ENCODE measurements around the gene UQCR11.

The UQCR11 gene

GRCh38 chr19:1634242-1634937 lies 29.1 kb upstream of the UQCR11 start:
- no peak for DNase-seq

DNA sequence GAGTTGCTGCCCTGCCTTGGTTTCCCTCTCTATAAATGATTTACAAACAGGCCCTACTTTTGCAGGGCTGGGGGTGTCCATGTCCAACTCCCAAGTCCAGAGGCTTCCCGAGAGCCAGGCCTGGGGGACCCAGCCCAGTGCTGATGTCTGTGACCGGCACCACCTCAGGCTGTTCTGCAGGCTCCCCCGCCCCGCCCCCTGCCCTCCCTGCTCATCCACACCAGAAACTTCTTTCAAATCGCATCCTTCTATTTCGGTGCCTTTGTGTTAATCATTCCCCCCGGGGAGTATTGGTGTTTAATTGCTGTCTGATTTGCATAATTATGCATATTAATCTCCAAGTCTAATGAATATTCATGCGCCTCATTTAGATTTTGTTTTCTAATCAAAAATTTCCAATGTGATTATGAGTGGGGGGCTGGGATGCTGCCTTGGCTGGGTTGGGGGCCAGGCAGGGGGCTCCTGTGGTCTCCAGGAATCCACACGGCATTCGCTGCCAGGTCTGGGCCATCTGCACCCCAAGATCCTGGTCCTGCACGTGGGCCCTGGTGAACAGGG lies 28.1 kb upstream of the UQCR11 start:
- DNase-seq, result no peak

GRCh38 chr19:1632462-1633268 lies 27.4 kb upstream of the UQCR11 start:
- no peak for DNase-seq

DNA sequence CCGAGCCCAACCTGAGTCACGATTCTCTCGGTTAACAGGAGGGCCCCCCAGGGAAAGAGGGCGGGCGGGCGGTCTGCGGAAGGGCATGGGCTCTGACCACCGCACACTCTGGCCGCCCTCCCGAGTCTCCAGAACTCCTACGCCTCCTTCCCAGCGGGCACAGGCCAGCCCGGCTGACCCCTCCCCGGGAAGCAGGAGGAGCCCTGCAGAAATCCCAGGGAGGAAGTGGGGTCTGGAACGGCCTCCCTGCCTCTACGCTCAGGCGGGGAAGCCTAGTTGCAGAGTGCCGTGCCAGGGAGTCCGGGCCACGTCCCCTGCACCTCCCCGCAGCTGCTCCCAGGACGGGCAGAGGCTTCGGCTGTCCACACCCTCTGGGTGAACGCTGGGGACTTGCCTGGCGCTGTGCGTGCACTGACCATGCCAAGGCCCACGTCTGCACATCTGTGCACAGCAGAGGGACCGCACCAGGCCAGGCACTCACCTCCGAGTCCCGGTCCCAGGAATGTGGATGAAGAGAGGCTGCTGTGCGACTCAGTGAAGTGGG lies 26.4 kb upstream of the UQCR11 start:
- no peak for DNase-seq

- DNase-seq, result no peak
Measured at GRCh38 chr19:1630811-1631210, 25.5 kb upstream of the UQCR11 start.

DNA sequence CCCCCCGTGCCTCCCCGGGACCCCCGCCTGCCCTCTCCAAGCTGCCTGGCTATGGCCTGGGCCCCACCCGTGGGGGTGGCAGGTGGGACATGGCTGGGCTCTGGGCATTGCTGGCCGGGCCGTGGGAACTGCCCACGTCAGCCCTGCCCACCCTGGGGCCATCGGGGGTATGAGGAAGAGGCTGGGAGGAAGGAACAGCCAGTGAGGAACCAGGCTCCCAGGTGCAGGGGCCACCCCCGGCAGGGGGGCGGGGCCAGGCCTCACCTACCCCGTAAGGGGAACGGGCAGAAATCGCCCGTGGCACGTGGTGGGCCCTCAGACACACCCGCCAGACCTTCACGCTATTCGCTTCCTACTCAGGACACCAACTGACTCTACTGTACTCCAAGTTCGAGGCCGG lies 24.8 kb upstream of the UQCR11 start:
- DNase-seq, result no peak

DNA sequence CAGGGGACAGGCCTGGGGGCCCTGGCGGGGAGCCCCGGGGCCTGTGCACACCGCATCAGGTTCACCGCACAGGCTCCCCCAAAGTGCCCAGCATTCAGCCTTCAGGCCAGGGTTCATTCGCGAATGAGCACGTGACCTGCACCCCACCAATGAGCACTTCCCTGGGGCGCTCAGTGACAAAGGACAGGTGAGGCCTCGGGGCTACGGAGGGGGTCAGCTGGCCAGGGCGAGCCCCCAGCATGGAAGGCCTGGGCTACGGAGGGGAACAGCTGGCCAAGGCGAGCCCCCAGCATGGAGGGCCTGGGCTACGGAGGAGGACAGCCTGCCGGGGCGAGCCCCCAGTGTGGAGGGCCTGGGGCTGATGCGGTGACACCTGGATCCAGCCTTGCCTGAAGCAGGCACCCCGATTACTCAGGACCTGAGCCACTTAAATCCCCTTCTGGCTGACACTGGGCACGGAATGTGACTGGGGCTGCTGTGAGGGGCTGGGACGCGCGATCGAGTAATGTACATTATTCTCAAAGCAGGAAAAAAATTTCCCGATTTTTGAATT lies 24.1 kb upstream of the UQCR11 start:
- no peak for DNase-seq

DNA sequence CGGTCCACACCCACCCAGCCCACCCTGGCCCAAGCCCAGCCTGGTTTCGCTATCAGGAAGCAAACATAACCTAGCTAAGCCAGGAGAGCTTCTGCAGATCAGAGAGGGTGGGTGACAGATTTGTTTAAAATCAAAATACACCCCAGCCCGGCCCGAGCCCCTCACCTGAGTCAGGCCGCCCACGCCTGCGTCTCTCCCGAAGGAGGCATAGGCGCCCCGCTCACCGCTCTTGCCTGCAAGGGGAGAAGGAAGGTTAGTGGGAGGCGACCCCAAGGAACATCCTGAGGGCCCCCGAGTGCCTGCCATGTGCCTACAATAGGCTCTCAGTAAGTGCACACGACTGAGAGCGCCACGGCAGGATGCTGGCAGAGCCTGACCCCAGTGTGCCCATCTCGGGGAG lies 21.9 kb upstream of the UQCR11 start:
- no peak for DNase-seq

- DNase-seq, result no peak
Measured at GRCh38 chr19:1626417-1627010, 21.3 kb upstream of the UQCR11 start.

GRCh38 chr19:1624458-1624857 lies 19.2 kb upstream of the UQCR11 start:
- no peak for DNase-seq

DNA sequence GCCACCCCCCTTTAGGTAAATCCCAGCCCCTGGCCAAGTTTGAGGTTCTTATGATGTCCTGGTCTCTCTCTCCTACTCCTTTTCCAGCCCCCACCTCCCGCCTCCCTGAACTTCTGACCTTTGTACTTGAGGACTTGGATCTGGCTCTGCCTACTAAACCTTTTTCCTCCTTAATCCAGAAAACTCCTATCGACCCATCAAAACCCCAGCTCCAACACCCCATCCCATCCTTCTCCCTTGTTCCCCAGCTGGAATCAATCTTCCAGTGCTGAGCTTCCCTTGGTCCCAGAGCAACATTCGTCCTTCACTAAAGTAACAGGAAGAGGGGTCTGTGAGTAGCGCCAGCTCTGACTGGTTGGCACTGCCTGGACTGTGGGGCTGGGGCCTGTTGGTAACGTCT lies 17.3 kb upstream of the UQCR11 start:
- DNase-seq, result no peak

- no peak for DNase-seq
Measured at GRCh38 chr19:1622007-1622406, 16.7 kb upstream of the UQCR11 start.

GRCh38 chr19:1621574-1621973 lies 16.3 kb upstream of the UQCR11 start:
- no peak for DNase-seq

- no peak for DNase-seq
Measured at GRCh38 chr19:1621021-1621420, 15.8 kb upstream of the UQCR11 start.

- no peak for DNase-seq
Measured at GRCh38 chr19:1620502-1620901, 15.2 kb upstream of the UQCR11 start.

DNA sequence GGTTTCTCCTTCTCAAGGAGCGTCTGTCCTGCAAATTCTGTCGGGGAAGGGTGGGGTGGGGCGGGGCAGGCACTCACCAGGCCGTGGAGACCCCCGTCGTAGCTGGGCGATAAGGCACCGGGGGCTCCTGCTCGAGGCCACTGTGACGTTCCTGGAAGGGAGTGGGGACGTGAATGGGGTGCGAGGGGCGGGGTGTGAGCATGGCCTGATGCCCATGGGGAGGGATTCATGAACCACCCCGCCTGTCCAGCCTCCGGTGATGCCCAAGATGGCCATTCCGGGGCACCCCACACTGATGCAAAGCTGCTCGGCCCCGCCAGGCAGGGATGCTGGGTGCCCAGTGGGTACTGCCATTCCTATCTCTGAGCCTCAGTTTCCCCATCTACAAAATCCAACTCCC lies 14.4 kb upstream of the UQCR11 start:
- DNase-seq, result no peak

DNA sequence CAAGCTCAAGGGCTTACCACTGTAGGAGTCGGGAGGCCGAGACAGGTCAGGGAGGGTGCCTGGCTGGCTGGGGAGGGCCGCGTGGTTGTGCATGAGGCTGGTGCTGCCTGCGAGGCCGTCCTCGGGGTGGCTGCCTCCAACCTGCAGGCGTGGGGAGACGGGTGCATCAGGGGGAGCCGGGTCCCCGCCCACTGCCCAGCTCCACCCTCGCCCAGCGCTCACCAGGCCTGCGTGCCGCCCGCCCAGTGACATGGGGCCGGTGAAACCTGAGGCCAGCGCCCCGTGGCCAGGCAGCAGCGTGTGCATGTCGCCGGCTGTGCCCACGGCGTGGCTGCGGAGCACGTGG lies 13.8 kb upstream of the UQCR11 start:
- DNase-seq, result no peak

- no peak for DNase-seq
Measured at GRCh38 chr19:1618157-1619093, 13.2 kb upstream of the UQCR11 start.

- DNase-seq, result no peak
Measured at GRCh38 chr19:1616875-1617274, 11.6 kb upstream of the UQCR11 start.

DNA sequence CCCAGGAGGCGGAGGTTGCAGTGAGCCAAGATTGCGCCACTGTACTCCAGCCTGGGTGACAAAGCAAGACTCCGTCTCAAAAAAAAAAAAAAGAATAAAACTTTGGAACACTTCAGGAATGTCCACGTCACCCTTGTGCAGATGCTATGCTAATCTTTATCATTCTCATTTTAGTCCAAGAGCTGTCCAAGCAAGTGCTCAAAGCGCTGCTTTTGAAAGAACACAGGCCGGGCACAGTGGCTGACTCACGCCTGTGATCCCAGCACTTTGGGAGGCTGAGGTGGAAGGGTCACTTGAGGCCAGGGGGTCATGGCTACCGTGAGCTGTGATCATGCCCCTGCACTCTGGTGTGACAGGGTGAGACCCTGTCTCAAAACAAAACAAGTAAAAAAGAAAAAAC lies 11.1 kb upstream of the UQCR11 start:
- no peak for DNase-seq

DNA sequence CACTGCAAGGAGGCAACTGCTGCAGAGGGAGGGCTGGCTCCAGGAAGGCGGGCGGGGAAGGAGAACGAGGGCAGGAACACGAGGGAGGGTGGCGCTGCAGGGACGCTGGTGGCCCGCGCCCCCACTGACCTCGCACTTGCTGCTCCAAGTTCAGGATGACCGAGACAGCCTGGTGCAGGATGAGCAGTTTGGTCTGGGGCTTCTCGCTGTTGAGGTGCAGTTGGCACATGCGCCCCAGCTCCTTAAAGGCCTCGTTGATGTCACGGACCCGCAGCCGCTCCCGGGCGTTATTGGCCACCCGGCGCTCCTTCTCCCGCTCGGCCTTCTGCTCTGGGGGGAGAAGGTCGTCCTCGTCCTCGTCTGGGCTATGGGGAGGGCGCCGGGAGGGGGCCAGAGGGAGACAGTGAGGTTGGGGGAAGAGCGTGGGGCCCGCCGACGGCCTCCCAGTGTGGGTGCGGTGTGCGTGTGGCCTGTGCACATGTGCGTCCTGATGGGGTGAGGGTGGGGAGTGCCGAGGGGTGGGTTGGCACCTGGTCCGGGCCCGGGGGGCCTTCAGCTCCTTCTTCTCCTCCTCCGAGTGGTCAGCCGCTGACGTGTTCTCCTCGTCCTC lies 10.0 kb upstream of the UQCR11 start:
- no peak for DNase-seq

Data from NK-92 treated with Interleukin-12 subunit alpha and Interleukin-12 subunit beta, amount 100 ng/mL, for 24 hours (cell line).